Urothelium cell line (cell line): ENCODE measurements around the gene EIF2S1.
A peak's percentile ranks its signal among the peaks of the same experiment; 100 is the strongest.
"Not testable (repeated sequence)": the region's sequence is repeated elsewhere in the genome, so short reads cannot be mapped to it uniquely, and the experiment has no call there.

Experiments
- DNase-seq: peaks from one replicate; pipeline ENCODE4 v3.0.0; 2011; ENCODE audit warnings: low spot score, mixed read lengths
- FAIRE-seq: peaks from 2 replicates; lab custom pipeline; 2011; peaks lifted over from hg19 to GRCh38; lab: Jason Lieb, UNC

EIF2S1 gene

DNA sequence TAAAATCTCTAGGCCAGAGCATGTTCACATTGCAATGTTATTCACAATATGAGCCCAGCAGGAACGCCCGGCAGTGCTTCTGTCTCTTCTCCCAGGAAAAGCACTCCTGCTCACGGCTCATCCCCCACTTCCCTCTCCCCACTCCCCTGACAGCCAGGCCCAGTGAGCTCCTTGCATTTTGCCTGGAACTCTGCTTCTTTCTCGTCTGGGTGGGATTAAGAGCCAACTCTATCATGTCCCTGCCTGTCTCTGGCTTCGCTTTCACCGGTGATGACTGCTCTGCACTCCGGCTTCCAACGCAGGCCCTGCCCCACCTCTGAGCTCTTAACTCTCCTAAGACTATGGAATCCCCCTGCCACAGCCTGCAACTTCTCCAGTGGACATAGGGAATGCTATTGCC is 49.3 kb downstream of the EIF2S1 start:
- FAIRE-seq, result peak; percentile 74

DNA sequence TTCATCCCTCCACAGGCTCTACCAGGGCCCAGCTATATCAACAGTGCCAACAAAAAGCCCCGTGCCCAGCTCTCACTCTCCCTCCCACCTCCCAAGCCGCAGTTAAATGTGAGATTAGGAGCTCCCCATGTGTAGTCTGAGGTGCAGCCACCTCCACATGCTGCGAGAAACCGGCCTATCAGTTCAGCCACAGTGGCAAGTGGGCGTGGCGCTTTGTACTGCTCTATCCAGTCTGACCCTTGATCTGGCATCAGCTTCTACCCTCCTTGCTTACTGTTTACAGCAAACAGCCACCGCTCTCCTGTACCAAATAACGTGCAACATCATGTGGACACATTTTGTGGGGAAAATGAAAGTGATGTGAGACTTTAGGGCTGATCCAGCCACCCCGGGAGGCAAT is 50.2 kb downstream of the EIF2S1 start:
- FAIRE-seq, result peak; percentile 82
- DNase-seq, result no peak

More for the DNA sequence above, 49.3 kb downstream of the EIF2S1 start:
- DNase-seq, result no peak

DNA sequence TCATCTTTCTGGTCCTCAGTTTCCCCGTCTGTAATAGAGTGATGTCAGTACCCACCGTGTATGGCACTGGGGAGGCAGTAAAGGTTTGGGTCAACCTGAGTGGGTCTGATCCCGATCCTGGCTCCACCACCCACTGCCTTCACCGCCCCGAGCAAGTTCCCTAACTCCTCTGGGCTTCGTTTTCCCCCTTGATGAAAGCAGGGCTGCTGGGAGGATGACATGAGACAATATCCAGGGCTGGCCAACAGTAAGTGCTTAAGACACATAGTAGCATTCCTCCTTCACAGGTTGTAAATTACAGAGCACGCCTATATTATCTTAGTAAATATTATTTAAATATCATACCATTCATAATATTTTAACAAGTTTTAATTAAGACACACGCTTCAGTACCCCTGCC is 51.2 kb downstream of the EIF2S1 start:
- DNase-seq (no peak), FAIRE-seq (peak; percentile 65)

DNA sequence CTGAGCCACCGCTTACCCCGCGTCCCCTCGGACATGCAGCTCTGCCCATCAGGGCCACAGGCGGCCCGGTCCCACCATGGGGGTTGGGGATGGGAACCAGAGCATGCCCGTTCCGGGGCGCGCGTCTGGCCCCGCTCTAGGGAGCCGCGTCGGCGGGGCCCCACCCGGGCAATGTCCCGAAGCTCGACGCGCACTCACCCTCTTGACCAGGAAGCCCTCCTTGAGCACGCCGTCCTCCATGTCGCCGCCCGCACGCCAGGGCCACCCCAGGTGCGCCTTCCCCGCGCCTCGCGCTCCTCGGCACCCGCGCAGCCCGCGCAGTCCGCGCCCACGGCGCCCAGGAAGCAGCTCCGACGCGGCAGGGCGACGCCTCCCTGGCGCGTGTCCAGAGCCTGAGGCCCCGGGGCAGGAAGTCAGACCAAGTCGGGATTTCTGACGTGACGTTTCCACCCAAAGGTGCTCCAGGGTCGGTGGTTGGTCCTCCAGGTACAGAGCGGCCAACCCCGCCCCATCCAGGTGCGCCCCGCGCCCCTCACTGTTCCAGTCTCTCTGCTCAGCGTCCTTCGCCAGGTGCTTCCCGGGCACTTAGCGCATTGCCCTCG is 51.8 kb downstream of the EIF2S1 start, which contains the start of gene PLEK2:
Gene PLEK2, minus strand, starts transcription at position 346 of the 602 bp plus-strand sequence. Its CDS starts 106 bp downstream, at position 240.
- peak; percentile 80 for DNase-seq
- FAIRE-seq, result peak; percentile 66

DNA sequence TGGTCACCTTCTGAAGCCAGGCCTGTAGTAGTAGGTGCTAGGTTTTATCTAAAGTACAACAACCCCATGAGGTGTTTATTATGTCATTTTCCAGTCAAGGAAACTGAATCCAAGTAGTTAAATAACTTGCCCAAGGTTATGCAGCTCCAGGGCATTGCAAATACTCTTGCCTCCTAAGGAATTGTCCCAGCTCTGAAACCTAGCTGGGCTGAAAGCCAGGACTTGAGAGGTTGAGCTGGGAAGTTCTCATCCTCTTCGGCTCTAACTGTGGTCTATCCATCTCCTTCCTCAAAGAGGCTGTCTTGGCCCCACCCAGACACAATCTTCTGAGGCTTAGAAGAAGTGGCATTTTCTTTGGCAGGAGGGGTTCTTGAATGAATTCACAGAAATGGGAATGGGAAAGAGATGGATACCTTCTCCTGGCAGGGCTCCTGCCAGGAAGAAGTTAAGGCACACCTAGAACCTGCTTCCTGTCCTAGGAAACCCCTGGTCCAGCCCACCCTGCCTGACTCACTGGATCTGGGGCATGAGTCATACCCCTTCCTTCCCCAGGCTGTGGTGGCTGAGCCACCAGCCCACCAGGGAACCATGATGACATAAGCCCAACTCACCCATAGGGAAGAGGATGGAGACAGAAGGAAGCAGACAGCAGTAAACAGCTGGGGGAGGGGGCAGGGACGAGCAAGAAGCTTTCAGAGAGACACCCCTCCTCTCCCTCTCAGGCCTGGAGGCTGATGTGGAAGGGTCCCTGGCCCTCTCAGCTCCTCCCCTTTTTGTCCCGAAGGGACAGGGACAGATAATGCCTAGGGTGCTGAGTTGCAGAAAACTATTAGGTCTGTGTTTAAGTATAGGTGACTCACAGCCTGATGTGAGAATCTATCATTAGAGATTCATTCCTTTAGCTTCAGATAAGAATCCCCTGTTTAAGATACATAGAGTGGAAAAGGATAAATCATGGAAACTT is 54.0 kb downstream of the EIF2S1 start:
- FAIRE-seq (peak; percentile 98), DNase-seq (peak; percentile 97)

DNA sequence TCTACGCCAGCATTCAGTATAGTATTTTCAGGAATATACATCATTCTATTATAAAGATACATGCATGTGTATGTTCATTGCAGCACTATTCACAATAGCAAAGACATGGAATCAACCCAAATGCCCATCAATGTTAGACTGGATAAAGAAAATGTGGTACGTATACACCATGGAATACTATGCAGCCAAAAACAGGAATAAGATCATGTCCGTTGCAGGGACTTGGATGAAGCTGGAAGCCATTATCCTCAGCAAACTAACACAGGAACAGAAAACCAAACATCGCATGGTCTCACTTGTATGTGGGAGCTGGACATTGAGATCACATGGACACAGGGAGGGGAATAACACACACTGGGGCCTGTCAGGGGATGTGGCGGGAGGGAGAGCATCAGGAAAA is 55.5 kb downstream of the EIF2S1 start:
- DNase-seq, FAIRE-seq: not testable (repeated sequence)

DNA sequence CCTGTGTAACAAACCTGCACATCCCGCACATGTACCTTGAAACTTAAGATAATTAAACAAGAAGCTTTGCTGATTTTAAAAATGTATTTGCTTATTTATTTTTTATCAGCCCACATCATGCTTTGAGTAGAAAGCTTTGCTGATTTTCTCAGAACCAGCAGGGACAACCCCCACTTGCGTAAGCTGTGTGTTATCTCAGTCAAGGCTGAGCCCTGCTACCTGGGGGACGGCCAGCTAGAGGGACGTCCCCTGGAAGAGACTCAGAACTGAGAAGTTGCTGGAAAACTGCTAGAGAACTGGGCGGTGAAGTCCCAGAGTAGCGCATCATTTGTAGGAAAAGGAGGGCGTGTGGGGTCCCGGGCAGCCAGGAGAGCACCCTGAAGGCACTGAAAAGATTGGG is 56.0 kb downstream of the EIF2S1 start:
- no peak for FAIRE-seq
- DNase-seq, result no peak

DNA sequence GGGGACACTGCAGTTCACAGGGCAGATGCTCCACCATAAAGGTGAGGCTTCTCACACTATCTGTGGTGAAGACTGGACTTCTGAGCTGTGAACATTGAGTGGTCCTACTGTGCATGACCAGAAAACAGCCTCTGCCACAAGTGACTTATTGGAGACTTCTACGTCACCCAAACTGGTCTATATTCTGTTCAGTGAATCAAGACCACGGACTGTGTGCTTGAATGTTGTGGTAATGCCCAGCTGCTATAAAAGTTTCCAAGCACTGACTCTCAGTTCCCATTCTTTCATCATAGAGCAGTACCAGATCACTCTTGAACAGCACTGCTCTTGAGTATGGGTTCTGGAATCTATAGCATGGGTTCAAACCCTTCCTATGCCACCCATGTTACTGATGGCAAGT is 56.7 kb downstream of the EIF2S1 start:
- DNase-seq, result no peak
- FAIRE-seq, result no peak

DNA sequence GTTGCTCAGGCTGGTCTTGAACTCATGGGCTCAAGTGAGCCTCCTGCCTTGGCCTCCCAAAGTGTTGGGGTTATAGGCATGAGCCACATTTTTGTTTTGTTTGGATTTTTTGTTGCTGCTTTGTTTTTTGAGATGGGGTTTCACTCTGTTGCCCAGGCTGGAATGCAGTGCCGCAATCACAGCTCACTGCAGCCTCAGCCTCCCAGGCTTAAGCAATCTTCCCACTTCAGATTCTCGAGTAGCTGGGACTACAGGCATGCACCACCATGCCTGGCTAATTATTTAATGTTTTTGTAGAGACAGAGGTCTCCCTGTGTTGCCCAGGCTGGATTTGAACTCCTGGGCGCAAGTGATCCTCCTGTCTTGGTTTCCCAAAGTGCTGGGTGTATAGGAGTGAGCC is 57.5 kb downstream of the EIF2S1 start:
- DNase-seq (no peak), FAIRE-seq (no peak)

DNA sequence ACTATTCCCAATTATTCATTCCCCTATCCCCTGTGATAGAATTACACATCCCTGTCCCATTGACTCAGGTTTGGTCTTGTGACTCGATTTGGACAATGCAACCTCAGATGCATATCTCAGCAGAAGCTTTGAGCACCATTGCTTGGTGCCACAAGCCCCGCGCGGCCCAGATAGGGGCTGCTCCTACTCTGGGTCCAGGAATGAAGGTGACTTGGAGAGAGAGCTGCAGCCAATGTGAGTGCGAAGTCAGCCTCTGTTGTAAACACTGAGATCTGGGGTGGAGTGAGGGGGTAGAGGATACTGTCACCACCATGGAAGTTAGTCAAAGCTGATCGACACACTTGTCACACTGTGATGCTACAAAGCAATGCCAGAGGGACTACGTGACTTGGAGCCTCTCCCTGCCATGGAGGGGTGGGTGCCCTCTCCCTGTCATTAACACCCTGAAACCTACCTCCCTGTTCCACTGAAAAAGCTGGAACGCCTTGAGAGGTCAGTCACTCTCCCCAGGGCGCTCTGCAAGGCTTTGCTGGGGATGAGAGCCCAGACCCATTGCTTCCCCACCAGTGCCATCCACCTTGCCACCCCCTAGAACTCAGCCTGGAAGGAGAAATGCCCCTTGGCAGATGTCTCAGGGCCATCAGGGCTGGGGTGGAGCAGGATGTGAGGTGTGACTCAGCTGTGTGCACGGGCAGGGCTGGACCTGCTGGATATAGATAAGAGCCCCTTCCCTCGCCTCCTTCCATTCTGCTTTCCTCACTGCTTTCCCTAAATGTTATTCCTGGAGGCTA is 58.5 kb downstream of the EIF2S1 start:
- peak; percentile 71 for DNase-seq
- FAIRE-seq, result peak; percentile 65

DNA sequence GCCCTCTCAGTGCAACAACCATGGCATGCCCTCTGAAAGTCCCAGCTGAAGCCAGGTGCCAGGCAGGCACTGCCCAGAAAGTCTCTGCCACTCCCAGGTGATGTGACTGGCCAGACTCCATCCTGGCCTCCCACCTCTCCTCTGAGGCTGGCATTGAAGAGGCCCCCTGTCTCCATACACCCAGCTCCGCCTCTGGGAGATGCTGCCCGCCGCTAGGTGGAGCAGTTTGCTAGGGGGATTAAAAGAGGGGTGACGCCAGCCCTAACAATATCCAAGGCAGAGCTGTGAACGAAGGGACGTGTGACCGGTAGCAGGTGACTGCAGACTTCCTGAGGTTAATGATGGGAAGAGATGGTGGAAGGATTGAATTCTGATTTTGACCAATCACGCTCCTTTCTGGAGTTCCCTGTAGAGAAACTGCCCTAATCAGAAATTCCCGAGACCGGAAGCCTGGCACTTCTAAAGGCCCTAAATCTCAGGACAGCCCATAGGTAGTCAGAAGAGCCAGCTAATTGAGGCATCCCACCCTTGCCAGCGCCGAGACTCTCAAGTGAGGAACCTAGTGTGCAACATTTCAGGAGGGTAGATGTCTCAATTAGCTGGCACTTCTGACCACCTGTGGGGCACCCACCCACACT is 60.1 kb downstream of the EIF2S1 start:
- DNase-seq (peak; percentile 49), FAIRE-seq (no peak)

DNA sequence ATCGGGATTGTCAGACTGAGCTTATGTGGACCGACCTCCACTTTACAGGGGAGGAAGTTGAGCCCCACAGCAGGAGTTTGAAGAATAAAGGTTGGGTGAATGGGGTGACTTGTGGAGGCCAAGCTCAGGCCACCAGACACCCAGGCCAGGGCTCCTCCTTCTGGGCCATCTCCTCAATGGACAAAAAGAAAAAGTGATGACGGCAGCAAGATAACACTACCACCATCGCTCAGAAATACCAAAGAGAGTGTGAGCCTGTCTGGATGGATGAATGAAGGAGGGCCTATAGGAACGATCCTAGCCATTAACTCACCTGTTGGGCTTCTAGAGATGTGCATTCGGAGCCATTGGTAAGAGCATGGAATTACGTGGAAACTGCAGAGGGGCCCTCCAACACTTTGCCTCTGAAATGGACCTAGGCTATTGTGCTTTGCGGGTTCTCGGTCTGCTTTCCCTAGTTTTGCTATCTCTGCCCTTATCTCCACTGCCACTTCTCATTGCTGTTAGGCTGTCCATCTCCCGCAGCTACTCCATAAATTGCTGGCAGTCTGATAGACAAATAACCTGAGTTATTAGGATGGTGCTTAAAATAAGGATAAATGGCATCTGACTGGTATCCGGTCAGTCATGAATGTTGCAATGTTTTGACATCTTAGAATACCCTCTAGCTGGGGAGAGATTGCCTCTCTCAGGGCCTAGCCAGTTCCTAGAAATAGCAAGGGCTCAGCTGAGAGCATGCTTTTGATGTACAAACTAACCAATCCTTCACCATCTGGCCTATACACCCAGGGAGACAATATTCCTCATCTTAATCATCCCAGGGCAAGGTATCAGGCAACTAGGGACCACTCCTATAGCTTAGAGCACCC is 61.5 kb downstream of the EIF2S1 start:
- FAIRE-seq, result peak; percentile 72

DNA sequence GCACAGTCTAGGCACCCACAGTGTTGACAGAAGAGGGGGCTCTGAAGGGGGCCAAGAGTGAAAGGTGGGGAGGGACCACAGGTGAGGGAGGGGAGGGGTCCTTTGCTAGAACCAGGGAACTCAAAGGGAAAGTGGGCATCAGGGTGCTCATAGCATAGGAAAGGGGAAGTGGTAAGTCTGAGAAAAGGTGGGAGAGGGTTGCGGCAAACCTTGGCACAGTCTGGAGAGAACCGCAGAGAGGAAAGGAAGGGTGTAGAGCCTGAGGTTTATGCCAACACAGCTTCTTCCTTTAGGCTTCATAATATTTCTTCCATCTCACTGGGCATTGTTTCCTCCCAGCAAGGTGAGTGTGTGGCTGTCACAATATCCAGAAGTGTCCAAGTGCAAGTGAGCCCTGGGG is 63.3 kb downstream of the EIF2S1 start:
- DNase-seq, result no peak
- FAIRE-seq, result no peak

More for the DNA sequence above, 61.5 kb downstream of the EIF2S1 start:
- no peak for DNase-seq

DNA sequence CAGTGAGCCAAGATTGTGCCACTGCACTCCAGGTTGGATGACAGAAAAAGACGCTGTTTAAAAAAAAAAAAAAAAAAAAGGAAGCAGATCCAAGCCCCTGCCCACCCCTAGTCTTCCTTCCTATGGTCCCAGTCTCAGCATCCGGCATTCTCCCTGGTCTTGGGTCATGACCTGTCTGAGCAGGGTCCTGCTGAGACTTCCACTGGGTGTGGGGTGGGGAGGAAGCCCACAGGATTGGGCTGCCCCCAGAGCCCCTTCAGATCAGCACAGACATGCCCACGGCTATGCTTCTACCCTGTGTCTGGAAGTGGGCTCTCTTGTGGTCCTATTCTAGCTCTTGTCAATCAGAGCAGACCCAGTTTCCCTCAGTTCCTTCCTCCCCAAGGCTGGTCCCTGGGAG is 64.4 kb downstream of the EIF2S1 start:
- DNase-seq (no peak), FAIRE-seq (peak; percentile 73)

DNA sequence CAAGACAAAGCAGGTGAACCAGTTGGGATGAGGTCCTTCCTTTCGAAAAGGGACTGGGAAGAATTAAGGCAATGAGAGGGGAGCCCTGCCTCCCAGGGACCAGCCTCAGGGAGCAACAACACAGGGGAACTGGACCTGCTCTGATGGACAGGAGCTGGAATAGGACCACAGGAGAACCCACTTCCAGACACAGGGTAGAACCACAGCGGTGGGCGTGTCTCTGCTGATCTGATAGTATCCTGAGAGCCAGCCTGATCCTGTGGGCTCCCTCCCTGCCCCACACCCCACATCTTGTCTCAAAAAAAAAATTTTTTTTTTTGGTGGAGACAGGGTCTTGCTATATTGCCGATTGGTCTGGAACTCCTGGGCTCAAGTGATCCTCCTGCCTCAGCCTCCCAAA is 65.5 kb downstream of the EIF2S1 start:
- no peak for FAIRE-seq
- DNase-seq, result no peak

DNA sequence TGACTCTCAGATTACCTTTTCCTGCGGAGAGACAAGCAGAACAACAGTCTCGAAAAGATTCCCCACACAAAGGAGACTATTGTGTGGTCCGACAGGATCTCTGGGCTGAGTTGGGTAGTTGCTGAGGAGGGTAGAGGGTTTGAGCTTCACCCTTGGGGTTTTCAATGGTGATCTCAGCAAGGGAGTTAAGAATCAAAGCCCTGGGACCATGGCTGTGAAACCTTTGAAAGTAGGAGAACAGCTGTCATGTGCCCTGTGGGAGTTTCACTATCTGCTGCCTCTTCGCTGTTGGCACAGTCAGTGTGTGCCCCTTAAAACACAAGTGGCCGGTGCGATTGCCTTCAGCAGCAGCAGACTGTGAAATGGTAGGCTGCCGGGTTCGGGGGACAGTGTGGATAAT is 66.0 kb downstream of the EIF2S1 start:
- FAIRE-seq, result peak; percentile 17

DNA sequence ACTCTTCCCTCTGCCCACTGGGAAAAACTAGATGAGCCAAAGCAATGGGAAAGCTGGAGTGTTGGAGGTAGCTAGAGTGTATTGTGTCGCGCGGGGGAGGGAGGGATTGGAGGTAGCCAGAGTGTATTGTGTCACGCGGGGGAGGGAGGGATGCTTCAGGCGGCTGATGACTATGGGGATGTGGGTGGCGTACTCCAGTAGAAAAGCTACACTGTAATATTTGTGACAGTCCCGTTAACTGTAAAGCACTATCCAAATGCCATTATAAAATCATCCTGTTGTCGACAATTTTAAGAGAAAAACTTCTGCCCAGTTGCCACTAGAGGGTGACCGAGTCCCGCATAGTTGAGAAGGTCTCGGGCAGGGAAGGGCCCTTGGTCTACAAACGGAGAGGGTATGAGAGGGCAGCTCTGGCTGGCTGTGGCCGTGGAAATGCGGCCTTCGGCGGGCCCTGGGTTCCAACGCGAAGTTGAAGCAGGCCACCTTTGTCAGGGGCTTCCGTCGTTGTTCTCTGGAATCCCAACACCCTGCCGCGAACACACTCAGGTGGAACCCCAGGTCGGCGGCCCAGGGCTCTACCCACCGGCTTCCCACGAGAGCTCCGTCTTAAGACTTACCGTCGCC is 67.0 kb downstream of the EIF2S1 start:
- peak; percentile 93 for DNase-seq
- peak; percentile 85 for FAIRE-seq

More for the DNA sequence above, 66.0 kb downstream of the EIF2S1 start:
- no peak for DNase-seq

DNA sequence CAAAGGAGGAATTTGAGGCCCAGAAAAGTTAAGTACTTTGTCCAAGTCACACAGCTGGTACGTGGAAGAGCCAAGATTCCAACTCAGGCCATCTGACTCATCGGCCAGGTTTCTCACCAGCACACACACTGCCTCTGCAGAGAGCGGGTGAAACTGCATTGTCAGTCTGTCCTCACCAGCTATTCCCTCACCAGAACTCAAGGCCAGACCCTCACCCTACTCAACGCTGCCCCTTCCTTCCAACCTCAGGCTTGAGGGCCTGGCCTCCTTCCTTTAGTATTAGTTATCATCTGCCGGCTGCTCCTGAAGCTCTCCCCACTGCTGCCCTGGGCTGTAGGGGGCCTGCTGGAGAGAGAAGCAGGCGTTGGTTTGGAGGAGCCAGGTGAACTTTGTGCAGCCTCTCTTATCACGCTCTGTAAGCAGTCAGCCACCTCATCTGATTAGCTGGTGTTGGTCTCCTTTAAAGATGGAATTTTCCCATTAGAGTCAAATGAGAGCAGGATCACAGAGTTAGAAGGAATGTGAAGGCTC is 68.4 kb downstream of the EIF2S1 start:
- peak; percentile 95 for FAIRE-seq
- DNase-seq, result peak; percentile 88
